ENCODE measurements around the gene DLK2. TPM values are rescaled to one million over a fixed set of nuclear protein-coding genes. Genes with fewer than 3 reads are reported as not detected.

The DLK2 gene
- total RNA-seq, 1 experiment from 2014 or later: 3.6 TPM

DNA sequence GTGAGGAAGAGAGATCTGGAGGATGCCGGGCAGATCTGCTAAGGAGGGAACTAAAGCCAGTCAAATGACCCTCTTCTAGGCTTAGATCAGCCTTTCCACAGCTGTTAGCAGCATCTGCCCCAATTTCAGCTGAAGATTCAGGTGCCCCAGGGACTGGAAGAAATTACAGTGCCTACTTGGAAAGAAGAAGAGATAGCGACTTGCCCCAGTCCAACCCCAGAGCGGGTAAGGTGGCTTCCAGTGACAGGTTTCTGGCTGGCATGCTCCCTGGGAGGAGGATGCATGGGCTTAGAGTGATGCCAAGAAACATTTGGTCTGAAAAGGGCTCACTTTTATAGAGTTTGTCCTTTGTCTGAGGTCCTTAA is 22.6 kb upstream of the DLK2 start:
- ChIA-PET CTCF (interaction anchor here (0.6 kb wide), 2 partner anchors 47 to 181 kb away, joined by 3 to 6 read pairs; no protein-coding TSS in a partner anchor), POLR2A (ENCODE audit: unreplicated experiment) (interaction anchor here (0.6 kb wide), 2 partner anchors 18 to 1563 kb away, joined by 4 to 5 read pairs; no protein-coding TSS in a partner anchor)
- BruUV-seq (replicated peaks): no TSS peak
- Histone ChIP-seq H3K27ac (0 out of 2 replicates have a peak overlapping the region, but pooled peaks have one; percentile 34), H3K4me2 (peak overlapping the region; percentile 98), H4K20me1 (ENCODE audit: insufficient read depth) (no peaks in the 10 kb centered on the region), H3F3A (ENCODE audit: insufficient read depth, low read depth) (peaks cover 37% of the 10 kb centered on the region), H3K9me2 (ENCODE audit: insufficient read depth) (no peaks in the 10 kb centered on the region; the same call in 1 of the 2 replicates), H3K4me1 (replicated peaks; ENCODE audit: insufficient read depth) (peaks cover 57% of the 10 kb centered on the region), H3K27me3 (ENCODE audit: insufficient read depth, low read depth) (no peaks in the 10 kb centered on the region), H2AFZ (peak overlapping the region; percentile 94), H3K4me3 (peak overlapping the region; percentile 91), H3K79me2 (ENCODE audit: low read depth) (peaks cover 49% of the 10 kb centered on the region), H3K36me3 (ENCODE audit: low read depth) (no peaks in the 10 kb centered on the region), H3K9me3 (ENCODE audit: insufficient read depth, low read depth) (no peaks in the 10 kb centered on the region)
- TF ChIP-seq EZH2 (IDR thresholded peaks at IDR 0.05; ENCODE audit: low read depth) (no peak), CTCF (conservative IDR thresholded peaks at IDR 0.05) (no peak)
- no peak for DNase-seq
- intact Hi-C loops (cut with micrococcal nuclease; ENCODE audit: unreplicated experiment): no loop called here

DNA sequence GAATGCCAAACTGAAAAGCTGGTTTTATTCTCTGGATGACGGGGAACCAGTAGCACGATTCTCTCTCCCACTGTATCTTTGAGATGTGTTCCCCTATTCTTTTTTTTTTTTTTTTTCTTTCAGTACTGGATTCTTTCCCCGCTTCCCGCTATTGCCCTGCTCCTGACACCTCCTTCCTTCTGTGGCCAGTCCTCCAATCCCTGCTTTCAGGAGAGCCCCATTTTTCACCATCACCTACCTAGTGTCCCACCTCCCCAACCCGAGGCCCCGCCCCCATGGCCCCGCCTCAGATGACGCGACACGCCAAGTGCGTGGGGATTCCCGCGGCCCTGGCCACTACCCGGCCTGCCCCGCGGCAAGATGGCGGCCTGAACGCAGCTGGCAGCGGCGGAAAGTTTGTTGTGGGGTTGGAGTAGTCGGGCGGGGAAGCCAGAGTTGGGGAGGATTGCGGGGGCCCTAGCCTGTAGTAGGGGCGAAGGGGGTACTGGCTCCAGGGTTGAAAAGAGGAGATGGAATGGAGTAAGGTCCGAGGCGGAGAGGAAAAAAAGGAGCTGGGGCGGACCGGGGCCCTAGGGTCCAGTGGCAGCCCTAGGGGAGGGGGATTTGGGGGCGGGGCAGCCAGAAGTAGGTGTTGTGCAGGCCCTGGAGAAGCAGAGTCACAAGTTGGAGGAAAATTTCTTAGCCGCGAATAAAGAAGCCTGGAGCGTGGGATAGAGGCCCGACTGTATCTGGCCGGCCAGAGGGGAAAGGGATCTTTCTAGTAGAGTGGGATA is 22.1 kb upstream of the DLK2 start, which contains the start of gene TJAP1:
Gene TJAP1, plus strand, starts transcription at position 336 of the 773 bp plus-strand sequence. CDS start 21,432 bp downstream, outside the sequence.
- Histone ChIP-seq H3K9me2 (ENCODE audit: insufficient read depth) (no peaks in the 10 kb centered on the region; the same call in 1 of the 2 replicates), H3K79me2 (ENCODE audit: low read depth) (peaks cover 43% of the 10 kb centered on the region), H3K4me3 (peak within 1 kb of the TSS; percentile 91), H3K4me2 (peak within 1 kb of the TSS; percentile 98), H3F3A (ENCODE audit: insufficient read depth, low read depth) (peaks cover 37% of the 10 kb centered on the region), H3K36me3 (ENCODE audit: low read depth) (no peaks in the 10 kb centered on the region), H3K9me3 (ENCODE audit: insufficient read depth, low read depth) (no peaks in the 10 kb centered on the region), H3K4me1 (replicated peaks; ENCODE audit: insufficient read depth) (peaks cover 53% of the 10 kb centered on the region), H3K27ac (peak within 1 kb of the TSS; percentile 34), H3K27me3 (ENCODE audit: insufficient read depth, low read depth) (no peaks in the 10 kb centered on the region), H4K20me1 (ENCODE audit: insufficient read depth) (no peaks in the 10 kb centered on the region), H2AFZ (peak within 1 kb of the TSS; percentile 94)
- no TSS peak for BruUV-seq (replicated peaks)
- peak; percentile 73 to 93 for DNase-seq
- TF ChIP-seq EZH2 (IDR thresholded peaks at IDR 0.05; ENCODE audit: low read depth): no peak
- TF ChIP-seq CTCF (conservative IDR thresholded peaks at IDR 0.05): no peak
- POLR2A ChIA-PET (ENCODE audit: unreplicated experiment): interaction anchor here (0.6 to 0.7 kb wide), 5 partner anchors 19 to 1562 kb away, joined by 3 to 12 read pairs (median 5); no protein-coding TSS in a partner anchor
- intact Hi-C loops (cut with micrococcal nuclease; ENCODE audit: unreplicated experiment): loop anchor here (2.0 kb wide), 1 partner anchor 19 kb away; no protein-coding TSS in a partner anchor
- CTCF ChIA-PET: interaction anchor here (0.6 to 0.7 kb wide), 3 partner anchors 14 to 180 kb away, joined by 3 to 6 read pairs (median 6); no protein-coding TSS in a partner anchor

DNA sequence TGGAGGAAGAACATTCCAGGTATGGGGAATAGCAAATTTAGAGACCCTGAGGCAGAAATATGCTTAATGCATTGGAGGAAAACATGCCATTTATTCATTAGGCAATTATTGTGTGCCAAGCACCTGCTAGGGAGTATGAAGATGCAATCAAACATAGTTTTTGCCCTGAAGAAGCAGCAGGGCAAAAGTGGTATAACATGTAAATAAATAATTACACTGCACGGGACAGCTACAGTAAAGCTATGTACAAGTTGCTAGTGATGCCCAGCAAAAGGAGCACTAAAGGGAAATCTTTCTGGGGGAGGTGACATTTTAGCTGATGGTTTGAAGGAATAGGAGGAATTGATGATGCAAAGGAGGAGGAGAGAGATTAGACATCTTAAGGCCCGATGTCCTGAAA is 21.4 kb upstream of the DLK2 start:
- Histone ChIP-seq H3K4me2 (peak overlapping the region; percentile 98), H3F3A (ENCODE audit: insufficient read depth, low read depth) (peaks cover 35% of the 10 kb centered on the region), H3K4me1 (replicated peaks; ENCODE audit: insufficient read depth) (peaks cover 51% of the 10 kb centered on the region), H3K27me3 (ENCODE audit: insufficient read depth, low read depth) (no peaks in the 10 kb centered on the region), H3K4me3 (peak overlapping the region; percentile 91; the same call in 1 of the 2 replicates), H3K27ac (peak overlapping the region; percentile 30), H3K9me2 (ENCODE audit: insufficient read depth) (no peaks in the 10 kb centered on the region; the same call in 1 of the 2 replicates), H3K9me3 (ENCODE audit: insufficient read depth, low read depth) (no peaks in the 10 kb centered on the region), H3K79me2 (ENCODE audit: low read depth) (peaks cover 37% of the 10 kb centered on the region), H2AFZ (peak overlapping the region; percentile 94), H4K20me1 (ENCODE audit: insufficient read depth) (no peaks in the 10 kb centered on the region), H3K36me3 (ENCODE audit: low read depth) (no peaks in the 10 kb centered on the region)
- no TSS peak for BruUV-seq (replicated peaks)
- ChIA-PET POLR2A (ENCODE audit: unreplicated experiment) (interaction anchor here (0.6 to 0.7 kb wide), 3 partner anchors 19 to 249 kb away, joined by 3 to 12 read pairs (median 6); no protein-coding TSS in a partner anchor), CTCF (interaction anchor here (0.6 to 0.7 kb wide), 2 partner anchors 14 to 148 kb away, joined by 3 to 6 read pairs; no protein-coding TSS in a partner anchor)
- no peak for TF ChIP-seq CTCF (conservative IDR thresholded peaks at IDR 0.05)
- DNase-seq: no peak
- intact Hi-C loops (cut with micrococcal nuclease; ENCODE audit: unreplicated experiment): loop anchor here (2.0 kb wide), 1 partner anchor 20 kb away; no protein-coding TSS in a partner anchor

All from PC-9 (cell line).